OCI-LY3 (cell line): ENCODE results near the gene NELL1.

Experiments used
- EZH2phosphoT487 ChIP-seq: fragments of 200-600 bp; shearing (Covaris generic); IDR thresholded peaks from 2 replicates; pipeline ENCODE4 v1.6.1; 2018; ENCODE audit warnings: antibody characterized with exemption, mixed run types, low read depth
- TF ChIP-seq, protein P1 (sequence below): fragments of 200-600, 300-600 bp; sonication (generic); IDR thresholded peaks from 2 replicates; pipeline ENCODE4 v1.5.1; 2014; ENCODE audit warnings: antibody characterized with exemption, low read length, low read depth

DNA sequence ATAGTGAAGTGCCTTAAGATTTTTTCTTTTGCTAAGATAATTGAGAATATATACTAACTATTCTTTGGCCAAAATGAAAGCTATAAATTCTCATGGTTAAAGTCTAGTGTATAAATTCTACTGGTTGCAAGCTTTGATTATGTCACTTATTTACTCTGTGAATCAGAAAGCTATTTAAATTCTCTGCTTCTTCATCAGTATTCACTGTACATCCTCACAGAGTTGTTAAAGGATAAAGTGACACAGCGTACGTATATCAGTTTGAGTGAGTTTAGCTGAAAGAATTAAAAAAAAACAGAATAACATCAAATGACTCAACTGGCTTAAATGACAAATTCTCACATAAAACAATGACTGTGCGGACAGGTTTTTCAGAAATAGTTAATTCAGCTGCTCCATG, 453.1 kb downstream of the NELL1 start:
- TF ChIP-seq, protein P1, sequence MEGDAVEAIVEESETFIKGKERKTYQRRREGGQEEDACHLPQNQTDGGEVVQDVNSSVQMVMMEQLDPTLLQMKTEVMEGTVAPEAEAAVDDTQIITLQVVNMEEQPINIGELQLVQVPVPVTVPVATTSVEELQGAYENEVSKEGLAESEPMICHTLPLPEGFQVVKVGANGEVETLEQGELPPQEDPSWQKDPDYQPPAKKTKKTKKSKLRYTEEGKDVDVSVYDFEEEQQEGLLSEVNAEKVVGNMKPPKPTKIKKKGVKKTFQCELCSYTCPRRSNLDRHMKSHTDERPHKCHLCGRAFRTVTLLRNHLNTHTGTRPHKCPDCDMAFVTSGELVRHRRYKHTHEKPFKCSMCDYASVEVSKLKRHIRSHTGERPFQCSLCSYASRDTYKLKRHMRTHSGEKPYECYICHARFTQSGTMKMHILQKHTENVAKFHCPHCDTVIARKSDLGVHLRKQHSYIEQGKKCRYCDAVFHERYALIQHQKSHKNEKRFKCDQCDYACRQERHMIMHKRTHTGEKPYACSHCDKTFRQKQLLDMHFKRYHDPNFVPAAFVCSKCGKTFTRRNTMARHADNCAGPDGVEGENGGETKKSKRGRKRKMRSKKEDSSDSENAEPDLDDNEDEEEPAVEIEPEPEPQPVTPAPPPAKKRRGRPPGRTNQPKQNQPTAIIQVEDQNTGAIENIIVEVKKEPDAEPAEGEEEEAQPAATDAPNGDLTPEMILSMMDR = no peak
- no peak for TF ChIP-seq EZH2phosphoT487
